Nephron (organoid): ENCODE data around the gene KIAA1549.

Source experiments
- H3K27ac Mint-ChIP-seq, 3 experiments: 2 replicates each; pipeline ENCODE4 v1.8.0; 2020; ENCODE audit warnings: mixed read lengths in 3 of 3, mild to moderate bottlenecking in 2 of 3, moderate library complexity in 1 of 3
- H3K27me3 Mint-ChIP-seq: 2 replicates; pipeline ENCODE4 v1.8.0; 2021; ENCODE audit warnings: low read depth, mild to moderate bottlenecking, moderate library complexity, mixed read lengths
- H3K36me3 Mint-ChIP-seq: 2 replicates; pipeline ENCODE4 v1.8.0; 2020; ENCODE audit warnings: low read depth, mixed read lengths
- H3K4me1 Mint-ChIP-seq: 2 replicates; pipeline ENCODE4 v1.8.0; 2020; ENCODE audit warnings: mixed read lengths
- H3K4me3 Mint-ChIP-seq, 3 experiments: 2 replicates each; pipeline ENCODE4 v1.8.0; 2020; ENCODE audit warnings: mild to moderate bottlenecking in 3 of 3, mixed read lengths in 3 of 3, moderate library complexity in 2 of 3
- H3K9me3 Mint-ChIP-seq: 2 replicates; pipeline ENCODE4 v1.8.0; 2020; ENCODE audit warnings: mixed read lengths
- TF ChIP-seq, protein P1 (sequence below), 3 experiments: fragments of 200-600 bp; sonication (generic); IDR thresholded peaks; one replicate each; pipeline ENCODE4 v1.5.0; 2021; ENCODE audit warnings: antibody characterized with exemption in 3 of 3; ENCODE audit not compliant: unreplicated experiment in 3 of 3

The KIAA1549 gene

DNA sequence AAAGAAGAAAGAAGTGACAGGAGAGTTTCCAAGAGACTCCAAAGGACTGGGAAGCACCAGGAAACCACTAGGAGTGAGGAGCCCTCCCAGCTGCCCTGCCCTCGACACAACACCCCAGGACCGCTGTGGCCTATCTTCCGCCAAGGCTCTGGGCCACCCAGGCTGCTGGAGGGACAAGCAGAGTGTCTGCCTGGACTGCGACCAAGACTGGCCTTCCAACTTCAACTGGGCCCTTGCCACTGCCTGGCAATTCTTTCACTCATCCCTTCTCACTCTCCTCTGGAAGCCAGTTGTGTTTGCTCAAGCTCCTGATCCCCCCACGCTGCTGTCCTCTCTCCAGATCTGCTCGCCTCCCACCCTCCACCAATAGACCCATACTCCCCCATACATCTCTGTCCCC lies 10.2 kb downstream of the KIAA1549 start:
- Mint-ChIP-seq H3K27ac (peak overlapping the region in 2 of 3 experiments; percentile 18 to 75), H3K4me1 (peaks cover 56% of the 10 kb centered on the region), H3K9me3 (no peaks in the 10 kb centered on the region), H3K27me3 (no peaks in the 10 kb centered on the region), H3K36me3 (peaks cover 12% of the 10 kb centered on the region), H3K4me3 (no peak overlapping the region)
- TF ChIP-seq, protein P1, sequence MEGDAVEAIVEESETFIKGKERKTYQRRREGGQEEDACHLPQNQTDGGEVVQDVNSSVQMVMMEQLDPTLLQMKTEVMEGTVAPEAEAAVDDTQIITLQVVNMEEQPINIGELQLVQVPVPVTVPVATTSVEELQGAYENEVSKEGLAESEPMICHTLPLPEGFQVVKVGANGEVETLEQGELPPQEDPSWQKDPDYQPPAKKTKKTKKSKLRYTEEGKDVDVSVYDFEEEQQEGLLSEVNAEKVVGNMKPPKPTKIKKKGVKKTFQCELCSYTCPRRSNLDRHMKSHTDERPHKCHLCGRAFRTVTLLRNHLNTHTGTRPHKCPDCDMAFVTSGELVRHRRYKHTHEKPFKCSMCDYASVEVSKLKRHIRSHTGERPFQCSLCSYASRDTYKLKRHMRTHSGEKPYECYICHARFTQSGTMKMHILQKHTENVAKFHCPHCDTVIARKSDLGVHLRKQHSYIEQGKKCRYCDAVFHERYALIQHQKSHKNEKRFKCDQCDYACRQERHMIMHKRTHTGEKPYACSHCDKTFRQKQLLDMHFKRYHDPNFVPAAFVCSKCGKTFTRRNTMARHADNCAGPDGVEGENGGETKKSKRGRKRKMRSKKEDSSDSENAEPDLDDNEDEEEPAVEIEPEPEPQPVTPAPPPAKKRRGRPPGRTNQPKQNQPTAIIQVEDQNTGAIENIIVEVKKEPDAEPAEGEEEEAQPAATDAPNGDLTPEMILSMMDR (IDR thresholded peaks at IDR 0.05; ENCODE audit: unreplicated experiment in 3 of 3) = no peak

DNA sequence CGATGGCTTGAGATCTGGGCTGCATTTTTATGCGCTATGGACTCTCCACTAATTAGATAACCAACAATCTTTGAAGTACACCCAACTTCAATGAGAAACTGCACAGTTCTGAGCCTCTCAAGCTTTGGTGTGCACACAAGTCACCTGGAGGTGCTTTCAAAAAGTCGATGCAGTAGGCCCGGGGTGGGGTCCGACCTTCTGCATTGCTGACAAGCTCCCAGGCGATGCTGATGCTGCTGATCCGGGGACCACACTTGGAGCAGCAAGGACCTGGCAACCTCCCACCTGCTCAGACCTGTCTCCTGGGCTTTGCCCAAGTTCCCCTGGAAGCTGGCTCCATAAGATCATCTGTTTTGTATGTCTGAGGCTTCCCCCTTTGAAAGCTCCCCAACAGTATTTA lies 10.7 kb downstream of the KIAA1549 start:
- Mint-ChIP-seq H3K4me3 (no peak overlapping the region), H3K9me3 (no peaks in the 10 kb centered on the region), H3K27me3 (no peaks in the 10 kb centered on the region), H3K27ac (peak overlapping the region in 1 of 3 experiments; percentile 75), H3K4me1 (peaks cover 52% of the 10 kb centered on the region), H3K36me3 (peaks cover 17% of the 10 kb centered on the region)
- TF ChIP-seq, protein P1 (IDR thresholded peaks at IDR 0.05; ENCODE audit: unreplicated experiment in 3 of 3) = no peak

DNA sequence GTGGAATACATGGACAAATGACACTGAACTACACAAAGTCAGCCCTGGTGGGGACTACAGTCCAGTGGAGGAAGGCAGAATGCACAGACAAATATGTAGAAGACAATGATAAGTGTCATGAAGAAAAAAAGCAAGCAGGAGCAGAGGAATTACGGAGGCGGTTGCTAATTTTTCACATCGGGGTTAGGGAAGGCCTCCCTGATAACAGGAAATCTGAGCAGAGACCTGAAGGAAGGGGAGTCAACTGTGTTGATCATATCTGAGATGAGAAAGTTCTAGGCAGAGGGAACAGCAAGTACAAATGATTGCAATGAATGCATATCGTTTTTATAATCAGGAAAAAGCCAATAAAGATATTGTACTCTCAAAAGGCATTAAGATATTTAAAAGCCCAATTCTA lies 14.0 kb downstream of the KIAA1549 start:
- Mint-ChIP-seq H3K27ac (no peak overlapping the region), H3K9me3 (no peaks in the 10 kb centered on the region), H3K4me3 (no peak overlapping the region), H3K36me3 (peaks cover 26% of the 10 kb centered on the region), H3K27me3 (no peaks in the 10 kb centered on the region), H3K4me1 (peaks cover 35% of the 10 kb centered on the region)
- TF ChIP-seq, protein P1 (IDR thresholded peaks at IDR 0.05; ENCODE audit: unreplicated experiment in 3 of 3) = no peak

DNA sequence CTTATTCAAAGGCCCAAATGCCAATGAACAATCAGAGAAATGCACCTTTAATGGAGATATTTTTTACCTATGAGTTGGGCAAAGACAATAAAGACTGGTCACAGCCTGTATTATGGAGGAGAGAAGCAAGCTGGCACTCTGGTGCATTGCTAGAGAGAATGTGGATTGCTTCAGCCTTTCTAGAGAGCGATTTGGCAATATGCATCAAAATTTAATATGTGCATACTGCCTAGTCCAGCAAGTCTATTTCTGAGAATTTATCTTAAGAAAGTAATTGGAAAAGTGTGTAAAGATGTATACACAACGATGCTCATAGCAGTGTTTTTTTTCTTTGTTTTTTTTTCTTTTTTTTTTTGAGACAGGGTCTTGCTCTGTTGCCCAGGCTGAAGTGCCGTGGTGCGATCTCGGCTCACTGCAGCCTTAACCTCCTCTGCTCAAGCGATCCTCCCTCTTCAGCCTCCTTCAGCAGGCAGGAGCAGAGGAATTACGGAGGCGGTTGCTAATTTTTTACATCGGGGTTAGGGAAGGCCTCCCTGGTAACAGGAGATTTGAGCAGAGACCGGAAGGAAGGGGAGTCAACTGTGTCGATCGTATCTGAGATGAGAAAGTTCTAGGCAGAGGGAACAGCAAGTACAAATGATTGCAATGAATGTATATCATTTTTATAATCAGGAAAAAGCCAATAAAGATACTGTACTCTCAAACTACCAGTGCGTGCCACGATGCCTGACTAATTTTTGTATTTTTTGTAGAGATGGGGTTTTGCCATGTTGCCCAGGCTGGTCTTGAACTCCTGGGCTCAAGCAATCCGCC lies 16.4 kb downstream of the KIAA1549 start:
- H3K27ac Mint-ChIP-seq = no peak overlapping the region
- peaks cover 26% of the 10 kb centered on the region for H3K36me3 Mint-ChIP-seq
- no peaks in the 10 kb centered on the region for H3K9me3 Mint-ChIP-seq
- TF ChIP-seq, protein P1 (IDR thresholded peaks at IDR 0.05; ENCODE audit: unreplicated experiment in 3 of 3) = no peak
- no peaks in the 10 kb centered on the region for H3K27me3 Mint-ChIP-seq
- no peak overlapping the region for H3K4me3 Mint-ChIP-seq
- peaks cover 33% of the 10 kb centered on the region for H3K4me1 Mint-ChIP-seq

DNA sequence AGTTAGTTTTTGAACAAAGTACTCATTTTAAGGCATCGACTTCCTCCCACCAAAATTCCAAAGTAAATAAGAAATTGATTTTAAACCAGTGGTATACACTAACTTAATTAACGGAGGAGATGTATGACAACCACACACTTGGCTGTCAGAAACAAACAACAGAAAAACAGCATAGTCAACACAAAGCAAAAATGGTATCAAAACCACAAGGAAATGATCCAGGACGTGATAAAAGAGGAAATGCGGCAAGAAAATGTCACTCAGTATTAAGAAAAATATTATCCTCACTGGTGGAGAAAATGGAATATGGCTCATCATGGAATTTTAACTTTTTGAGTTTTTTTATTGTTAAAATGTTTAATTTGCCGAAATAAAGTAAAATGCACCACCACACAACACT lies 17.5 kb downstream of the KIAA1549 start:
- Mint-ChIP-seq H3K9me3 (no peaks in the 10 kb centered on the region), H3K36me3 (peaks cover 26% of the 10 kb centered on the region), H3K27me3 (no peaks in the 10 kb centered on the region), H3K4me3 (no peak overlapping the region), H3K4me1 (peaks cover 37% of the 10 kb centered on the region), H3K27ac (no peak overlapping the region)
- TF ChIP-seq, protein P1 (IDR thresholded peaks at IDR 0.05; ENCODE audit: unreplicated experiment in 3 of 3) = no peak
